ENCODE data around the gene UGT1A6. TPM values are rescaled to one million over a fixed set of nuclear protein-coding genes. Genes with fewer than 3 reads are reported as not detected.

Gene UGT1A6
- total RNA-seq, 1 donor from 2014 or later, result not detected

- intact Hi-C loops (cut with micrococcal nuclease), result no loop called here
Observed at GRCh38 chr2:233818639-233819621, 126.2 kb downstream of the UGT1A6 start.

- intact Hi-C loops (cut with micrococcal nuclease), result no loop called here
Observed at GRCh38 chr2:233819884-233820773, 127.4 kb downstream of the UGT1A6 start.

- intact Hi-C loops (cut with micrococcal nuclease), result no loop called here
Observed at GRCh38 chr2:233820774-233821105, 128.1 kb downstream of the UGT1A6 start.

- intact Hi-C loops (cut with micrococcal nuclease), result no loop called here
Observed at GRCh38 chr2:233821196-233821595, 128.5 kb downstream of the UGT1A6 start.

- intact Hi-C loops (cut with micrococcal nuclease), result no loop called here
Observed at GRCh38 chr2:233821709-233822100, 129.0 kb downstream of the UGT1A6 start.

GRCh38 chr2:233822101-233822771 is 129.5 kb downstream of the UGT1A6 start:
- intact Hi-C loops (cut with micrococcal nuclease), result no loop called here

Other genes with a start within 250 kb of the UGT1A6 start
- 11.0 TPM in 2 replicates for gene USP40, start 126.1 kb upstream of the UGT1A6 start, total RNA-seq
- gene UGT1A8, start 75.3 kb upstream of the UGT1A6 start, total RNA-seq, result not detected in 2 replicates
- not detected in 2 replicates for gene UGT1A10, start 56.4 kb upstream of the UGT1A6 start, total RNA-seq
- not detected in 2 replicates for gene UGT1A9, start 21.0 kb upstream of the UGT1A6 start, total RNA-seq
- not detected in 2 replicates for gene UGT1A7, start 11.0 kb upstream of the UGT1A6 start, total RNA-seq
- gene UGT1A5, start 20.0 kb downstream of the UGT1A6 start, total RNA-seq, result not detected in 2 replicates
- gene UGT1A4, start 25.8 kb downstream of the UGT1A6 start, total RNA-seq, result not detected in 2 replicates
- gene UGT1A3, start 36.2 kb downstream of the UGT1A6 start, total RNA-seq, result not detected in 2 replicates
- gene UGT1A1, start 67.4 kb downstream of the UGT1A6 start, total RNA-seq, result not detected in 2 replicates
- gene MROH2A, start 85.4 kb downstream of the UGT1A6 start, total RNA-seq, result not detected in 2 replicates
- 79.4 and 80.0 TPM in 2 replicates for gene HJURP, start 161.6 kb downstream of the UGT1A6 start, total RNA-seq
- gene TRPM8, start 224.5 kb downstream of the UGT1A6 start, total RNA-seq, result not detected in 2 replicates

All from T-helper 2 cell treated with Interferon-gamma antibody and Interleukin-4, amounts not matched to agents 100 ng/mL and 5 ng/mL, for 36 hours (primary cell).